HG02981 (cell line): ENCODE data around the gene IFI44L.

ENCODE experiments used
- ATAC-seq: cut with Tn5 transposase; IDR thresholded peaks from one replicate; pipeline ENCODE4 v1.9.1; 2021; ENCODE audit warnings: mild to moderate bottlenecking, moderate library complexity; ENCODE audit not compliant: unreplicated experiment

IFI44L gene

DNA sequence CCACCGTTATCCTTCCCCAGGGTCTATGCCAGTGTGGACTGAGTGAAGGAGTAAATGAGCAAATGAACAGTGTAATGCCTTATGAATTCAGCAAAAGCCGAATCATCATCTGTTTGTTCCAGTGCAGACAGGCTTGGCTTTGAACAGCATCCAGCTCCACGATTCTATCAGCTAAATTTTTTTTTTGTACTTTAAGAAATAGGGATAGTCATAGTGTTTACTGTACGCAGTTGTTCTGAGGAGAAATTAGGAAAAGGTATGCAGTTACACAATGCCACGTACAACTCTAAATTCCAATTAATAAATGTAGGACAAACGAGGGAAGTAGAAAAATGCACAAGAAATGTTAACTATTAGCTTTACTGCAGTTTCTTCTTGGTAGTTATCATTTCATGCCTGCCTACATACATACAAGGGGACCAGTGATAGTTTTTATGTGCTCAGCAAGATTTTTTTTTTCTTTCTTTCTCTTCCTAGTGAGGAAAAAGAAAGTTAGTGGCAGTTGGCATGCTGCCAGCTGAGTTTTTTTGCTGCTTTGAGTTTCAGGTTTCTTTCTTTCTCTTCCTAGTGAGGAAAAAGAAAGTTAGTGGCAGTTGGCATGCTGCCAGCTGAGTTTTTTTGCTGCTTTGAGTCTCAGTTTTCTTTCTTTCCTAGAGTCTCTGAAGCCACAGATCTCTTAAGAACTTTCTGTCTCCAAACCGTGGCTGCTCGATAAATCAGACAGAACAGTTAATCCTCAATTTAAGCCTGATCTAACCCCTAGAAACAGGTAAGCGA, at the start of gene IFI44L:
IFI44L (plus strand) TSS at position 646 of the 777 bp plus-strand sequence. CDS start 7,468 bp downstream, outside the sequence.
- peak; percentile 43 for ATAC-seq

DNA sequence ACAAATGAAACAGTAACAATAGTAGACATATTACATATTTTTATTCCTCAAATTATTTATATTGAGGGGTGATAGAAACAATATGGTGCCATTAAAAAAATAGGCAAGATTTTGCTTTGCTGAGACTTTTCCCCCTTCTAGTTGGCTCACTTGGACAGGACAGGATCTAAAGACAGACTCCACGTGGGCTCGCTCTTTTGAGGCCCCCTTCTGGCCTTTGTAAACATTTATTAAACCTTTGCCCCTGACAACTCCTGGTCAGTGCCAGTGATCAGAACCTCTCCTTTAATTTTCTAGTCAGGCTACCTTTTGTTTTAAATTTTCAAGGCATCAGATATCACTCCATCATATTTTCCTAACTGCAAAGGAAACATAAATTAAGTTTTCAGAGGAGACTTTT, 49.7 kb upstream of the IFI44L start:
- no peak for ATAC-seq

DNA sequence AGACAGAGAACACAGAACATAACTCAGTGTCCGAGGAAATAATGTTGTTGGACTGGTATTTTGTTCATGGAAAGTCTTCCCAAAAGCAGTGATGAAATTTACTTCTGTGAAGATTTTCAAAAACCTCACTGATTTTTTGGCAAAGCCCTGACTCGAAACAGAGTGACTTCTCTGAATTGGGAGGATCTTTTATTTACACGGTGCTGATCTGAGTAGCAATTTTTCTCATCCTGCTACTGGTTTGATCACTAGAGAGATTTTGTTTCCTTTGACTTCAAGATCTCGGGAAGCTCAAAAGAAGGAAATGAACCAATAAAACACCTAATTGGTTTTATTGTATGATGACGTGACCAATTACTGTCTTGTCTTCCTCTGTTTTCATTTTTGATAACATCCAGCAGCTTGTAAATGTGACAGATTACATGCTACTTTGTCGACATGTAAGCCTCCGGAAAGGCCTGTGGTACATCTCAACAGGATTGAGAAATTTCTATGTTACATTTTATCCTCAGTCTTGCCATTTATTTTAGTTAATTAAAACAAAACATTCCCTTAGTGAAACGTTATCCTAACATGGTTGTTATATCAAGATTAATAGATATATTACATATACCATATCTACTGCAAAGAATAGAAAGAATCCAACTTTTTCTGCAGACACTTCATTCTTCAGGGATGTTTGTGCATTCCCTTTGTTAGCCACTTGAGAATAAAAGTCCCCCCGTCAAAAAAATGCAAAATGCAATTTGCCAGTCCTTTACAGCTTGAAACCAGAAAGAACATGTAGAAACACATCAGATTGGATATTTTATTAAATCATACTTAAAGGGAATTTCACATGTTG, 42.8 kb upstream of the IFI44L start:
- ATAC-seq = no peak

DNA sequence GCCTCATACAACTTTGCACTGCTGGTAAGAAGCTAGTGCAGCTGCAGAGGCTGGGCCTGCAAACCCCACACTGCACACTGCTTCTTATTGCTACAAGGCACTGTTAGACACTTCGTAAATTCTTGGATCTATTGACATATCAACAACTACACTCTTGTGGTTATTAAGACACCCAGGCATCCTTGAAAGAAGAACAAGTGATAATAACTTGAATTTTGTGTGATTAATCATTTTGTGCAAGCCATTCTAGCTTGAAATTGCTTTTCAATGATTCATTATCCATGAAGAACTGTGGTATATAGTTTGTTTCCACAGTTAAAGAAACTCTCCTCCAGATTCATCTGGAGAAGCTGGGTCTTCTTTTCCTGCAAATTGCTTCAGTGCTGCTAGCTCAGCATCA, 33.7 kb upstream of the IFI44L start:
- no peak for ATAC-seq

DNA sequence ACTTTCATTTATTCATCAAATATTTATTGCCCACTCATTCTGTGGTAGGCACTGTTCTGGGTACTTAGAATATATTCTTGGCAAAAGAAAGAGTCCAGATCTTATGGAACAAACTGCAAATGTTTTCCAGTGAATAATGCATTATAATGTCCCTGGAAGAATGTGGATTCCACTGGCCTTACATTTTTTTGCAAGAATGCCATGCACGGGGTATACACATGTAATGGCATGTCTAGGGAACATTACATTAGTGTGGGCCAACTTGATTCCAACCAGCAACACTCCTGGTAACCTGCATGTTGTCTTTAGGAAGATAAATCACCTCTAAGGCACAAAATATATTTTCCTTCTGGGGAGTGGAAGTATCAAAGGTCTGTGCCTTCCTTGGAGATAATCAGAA, 33.0 kb upstream of the IFI44L start:
- no peak for ATAC-seq

DNA sequence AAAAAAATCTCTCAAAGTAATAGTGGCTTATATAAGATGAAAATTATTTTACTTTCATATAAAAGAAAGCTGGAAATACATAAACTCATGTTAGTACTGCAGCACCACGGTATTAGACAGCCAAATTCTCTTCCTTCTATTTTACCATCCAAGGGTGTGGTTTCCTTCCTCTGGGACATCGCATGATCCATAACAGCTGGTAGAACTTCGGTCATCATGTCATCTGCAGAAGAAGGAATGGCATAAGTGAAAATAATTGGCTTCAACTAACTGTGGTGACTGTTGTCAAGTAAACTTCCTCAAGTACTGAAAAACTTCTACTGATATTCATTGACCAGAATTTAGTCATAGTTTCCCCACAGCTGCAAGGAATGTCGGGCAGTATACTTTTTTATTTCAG, 28.3 kb upstream of the IFI44L start:
- no peak for ATAC-seq

DNA sequence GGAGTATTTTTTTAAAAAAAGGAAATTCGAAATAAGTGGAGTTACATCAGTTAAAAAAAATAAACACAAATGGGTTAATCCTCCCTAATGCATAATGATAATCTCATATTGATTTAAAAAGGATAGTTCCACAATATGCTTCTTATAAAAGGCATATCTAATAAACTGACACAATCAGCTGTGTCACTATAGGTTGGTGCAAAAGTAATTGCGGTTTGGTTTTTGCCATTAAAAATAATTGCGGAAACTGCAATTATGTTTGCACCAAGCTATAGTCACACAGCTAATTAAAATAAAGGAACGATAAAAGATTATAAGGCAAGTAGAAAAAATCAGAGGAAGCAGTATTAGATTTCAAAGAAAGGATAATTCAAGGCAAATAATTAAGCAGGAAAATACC, 21.0 kb upstream of the IFI44L start:
- no peak for ATAC-seq

DNA sequence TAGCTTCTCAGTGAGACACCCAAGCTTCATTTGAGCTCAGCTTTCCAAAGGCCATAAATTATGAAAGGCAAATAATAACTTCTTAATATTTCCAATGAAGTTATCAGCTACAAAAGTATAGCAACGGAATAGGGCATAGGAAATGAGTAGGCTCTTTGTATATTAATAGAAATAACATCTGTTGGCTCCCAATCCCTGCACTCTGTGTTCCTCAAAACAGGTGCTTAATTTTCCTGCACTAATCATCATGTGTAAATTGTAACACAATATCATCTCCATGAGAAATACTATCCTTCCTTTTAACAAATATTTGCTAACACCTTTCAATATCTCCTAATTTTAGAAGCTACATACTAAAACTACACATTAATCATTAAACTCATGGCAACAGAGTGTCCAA, 19.2 kb upstream of the IFI44L start:
- ATAC-seq = no peak

DNA sequence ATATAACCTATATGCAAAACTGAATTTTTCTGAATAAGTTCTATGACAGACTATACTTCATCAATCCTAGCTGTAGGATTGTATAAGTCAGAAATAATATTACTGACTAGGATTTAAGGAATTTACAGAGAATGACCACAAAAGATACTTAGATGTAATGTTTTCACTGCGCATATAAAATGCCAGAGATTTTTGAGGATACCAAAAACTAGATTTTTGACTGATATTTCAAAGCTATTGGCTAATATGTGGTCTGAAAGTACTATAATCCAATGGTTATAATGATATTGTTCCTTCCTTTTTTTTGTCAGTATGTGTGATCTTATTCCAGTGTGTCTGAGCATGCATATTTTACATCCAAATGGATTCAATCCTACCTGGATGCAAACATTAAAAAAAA, 17.0 kb upstream of the IFI44L start:
- ATAC-seq = no peak

DNA sequence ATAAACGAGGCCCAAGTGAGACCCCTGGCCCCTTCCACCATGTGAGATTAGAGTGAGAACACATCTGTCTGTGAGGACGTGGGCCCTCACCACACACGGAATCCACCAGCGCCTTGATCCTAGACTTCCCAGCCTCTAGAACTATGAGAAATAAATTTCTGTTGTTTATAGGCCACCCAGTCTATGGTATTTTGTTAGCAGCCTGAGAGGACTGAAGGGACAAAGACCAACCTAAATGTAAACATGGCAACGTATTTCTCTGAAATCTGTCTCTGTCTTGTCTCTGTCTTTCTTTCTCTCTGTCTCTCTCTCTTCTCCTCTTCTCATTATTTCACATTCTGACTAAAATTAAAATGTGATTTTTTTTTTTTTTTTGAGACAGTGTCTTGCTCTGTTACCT, 15.6 kb upstream of the IFI44L start:
- ATAC-seq = no peak

DNA sequence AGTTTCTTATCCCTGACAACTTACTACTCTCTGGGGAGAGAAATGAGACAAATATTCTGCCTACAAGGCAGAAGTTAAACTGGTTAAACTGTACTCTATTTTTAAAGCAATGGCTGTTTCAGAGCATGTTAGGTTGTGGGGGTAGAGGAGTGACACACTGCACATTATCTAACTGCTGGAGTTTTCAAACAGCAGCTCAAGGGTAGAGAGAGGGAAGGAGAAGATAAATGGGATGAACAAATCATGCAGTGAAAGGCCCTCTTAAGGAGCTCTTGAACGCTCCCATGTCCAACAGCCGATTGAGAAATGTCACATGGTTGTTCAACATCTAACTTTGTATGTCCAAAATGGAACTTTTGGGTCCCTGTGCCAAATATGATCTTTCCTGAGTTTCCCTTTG, 14.0 kb upstream of the IFI44L start:
- ATAC-seq = no peak

DNA sequence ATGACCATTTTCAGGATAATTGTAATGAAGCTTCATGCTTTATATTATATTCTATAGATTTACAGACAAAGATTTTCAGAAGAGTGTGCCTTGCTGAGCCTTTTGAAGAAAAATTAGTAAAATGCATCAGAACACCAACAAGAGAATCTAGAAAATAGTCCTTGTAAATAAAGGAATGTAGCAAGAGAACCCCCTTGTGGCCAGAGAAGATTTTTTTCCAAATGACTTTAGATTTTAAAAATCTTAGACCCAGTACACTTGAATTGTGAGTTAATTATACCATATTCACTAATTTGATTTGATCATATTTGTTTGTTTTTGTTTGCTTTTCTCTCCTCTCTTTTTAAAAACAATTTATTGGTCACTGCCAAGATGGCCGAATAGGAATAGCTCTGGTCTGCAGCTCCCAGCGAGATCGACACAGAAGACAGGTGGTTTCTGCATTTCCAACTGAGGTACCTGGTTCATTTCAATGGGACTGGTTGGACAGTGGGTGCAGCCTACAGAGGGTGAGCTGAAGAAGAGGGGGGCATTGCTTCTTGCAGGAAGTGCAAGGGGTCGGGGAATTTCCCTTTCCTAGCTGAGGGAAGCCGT, 12.8 kb upstream of the IFI44L start:
- no peak for ATAC-seq

DNA sequence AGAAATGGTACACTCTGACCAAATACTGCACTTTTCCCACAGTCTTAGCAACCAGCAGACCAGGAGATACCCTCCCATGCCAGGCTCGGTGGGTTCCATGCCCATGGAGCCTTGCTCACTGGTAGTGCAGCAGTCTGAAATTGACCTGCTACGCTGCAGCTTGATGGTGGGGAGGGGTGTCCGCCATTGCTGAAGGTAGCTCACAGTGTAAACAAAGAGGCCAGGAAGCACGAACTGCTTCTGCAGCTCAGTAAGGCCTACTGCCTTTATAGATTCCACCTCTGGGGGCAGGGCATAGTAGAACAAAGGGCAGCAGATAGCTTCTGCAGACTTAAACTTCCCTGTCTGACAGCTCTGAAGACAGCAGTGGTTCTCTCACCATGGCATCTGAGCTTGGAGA, 12.3 kb upstream of the IFI44L start:
- no peak for ATAC-seq

DNA sequence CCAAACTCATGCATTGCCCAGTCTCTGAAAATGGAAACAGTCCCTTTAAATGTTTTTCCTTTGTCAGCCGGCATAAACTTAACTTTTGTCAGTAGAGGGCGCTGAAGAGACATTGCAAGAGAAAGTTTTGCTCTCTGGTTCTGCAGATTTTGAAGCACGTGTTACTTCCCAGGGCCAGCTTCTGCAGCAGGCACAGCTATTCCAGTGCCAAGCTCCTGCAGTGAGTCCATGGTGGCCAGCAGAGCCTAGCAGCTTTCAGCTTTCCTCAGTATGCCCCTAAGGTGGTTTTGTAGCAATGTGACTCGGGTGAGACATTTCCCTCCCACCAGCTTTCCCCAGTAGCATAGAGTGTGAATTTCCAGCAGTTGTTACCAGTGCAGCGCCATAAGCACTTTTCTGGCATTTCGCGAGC, 2.6 kb upstream of the IFI44L start:
- ATAC-seq = peak; percentile 41

DNA sequence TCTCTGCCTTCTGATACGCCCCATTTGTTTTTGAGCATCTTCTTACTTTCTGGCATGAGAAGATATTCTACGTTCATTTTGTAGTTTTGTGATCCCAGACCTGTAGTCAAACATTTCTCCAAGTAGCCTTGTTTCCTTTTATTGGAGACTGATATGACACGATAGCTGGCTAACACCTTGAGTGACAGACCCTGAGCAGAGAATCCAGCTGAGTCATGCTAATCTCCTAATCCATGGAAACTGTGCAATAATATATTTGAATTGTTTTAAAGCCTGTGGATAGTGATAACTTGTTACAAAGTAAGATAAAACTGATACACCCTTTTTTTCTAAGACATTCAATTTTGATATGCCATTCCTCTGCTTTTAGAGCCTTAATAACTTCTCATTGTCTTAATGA, 1.2 kb upstream of the IFI44L start:
- ATAC-seq = no peak

DNA sequence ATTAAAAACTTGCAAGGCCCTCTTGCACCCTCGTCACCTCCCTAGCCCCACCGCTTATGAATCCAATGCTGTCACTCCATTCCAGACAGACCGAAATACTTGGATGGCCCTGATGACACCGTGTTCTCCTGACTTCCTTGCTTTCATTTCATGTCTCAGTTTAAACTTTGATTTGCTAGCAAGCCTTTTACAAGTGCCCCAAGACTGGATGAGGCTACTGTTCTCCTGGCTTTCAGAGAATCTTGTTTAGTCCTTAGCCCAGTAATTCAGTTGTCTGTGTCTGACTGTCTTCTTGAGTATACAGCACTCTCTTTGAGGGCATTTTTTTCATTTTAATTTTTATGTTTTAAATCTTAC, 824 bp upstream of the IFI44L start:
- ATAC-seq = peak; percentile 4

DNA sequence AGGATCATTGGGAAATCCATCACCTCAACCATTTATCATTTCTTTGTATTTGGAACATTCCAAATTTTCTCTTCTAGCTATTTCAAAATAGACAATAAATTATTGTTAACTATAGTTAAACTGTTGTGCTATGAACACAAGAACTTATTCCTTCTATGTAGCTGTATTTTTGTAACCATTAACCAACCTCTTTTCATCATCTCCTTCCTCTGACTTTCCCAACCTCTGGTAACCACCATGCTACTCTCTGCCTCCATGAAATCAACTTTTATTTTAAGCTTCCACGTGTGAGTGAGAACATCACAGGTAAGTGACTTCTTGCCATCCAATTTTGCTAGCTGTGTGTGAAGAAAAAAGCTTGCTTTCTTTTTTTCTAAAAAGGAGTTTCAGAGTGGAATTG, 418 bp downstream of the IFI44L start:
- peak; percentile 33 for ATAC-seq

DNA sequence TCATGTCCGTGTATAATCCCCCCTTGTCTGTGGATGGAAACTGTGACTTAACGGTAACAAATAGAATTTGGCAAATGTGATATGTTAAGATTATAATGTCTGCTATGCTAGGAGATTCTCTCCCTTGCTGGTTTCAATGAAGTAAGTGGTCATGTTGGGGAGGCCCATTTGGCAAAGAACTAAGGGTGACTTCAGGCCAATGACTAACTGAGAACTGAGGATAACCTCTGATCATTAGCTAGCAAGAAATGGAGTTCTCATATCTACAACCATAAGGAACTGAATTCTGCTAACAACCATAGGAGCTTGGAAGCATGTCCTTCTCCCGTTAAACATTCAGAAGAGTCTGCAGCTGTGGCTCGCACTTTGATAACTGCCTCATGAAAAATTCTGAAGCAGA, 2.3 kb downstream of the IFI44L start:
- no peak for ATAC-seq

DNA sequence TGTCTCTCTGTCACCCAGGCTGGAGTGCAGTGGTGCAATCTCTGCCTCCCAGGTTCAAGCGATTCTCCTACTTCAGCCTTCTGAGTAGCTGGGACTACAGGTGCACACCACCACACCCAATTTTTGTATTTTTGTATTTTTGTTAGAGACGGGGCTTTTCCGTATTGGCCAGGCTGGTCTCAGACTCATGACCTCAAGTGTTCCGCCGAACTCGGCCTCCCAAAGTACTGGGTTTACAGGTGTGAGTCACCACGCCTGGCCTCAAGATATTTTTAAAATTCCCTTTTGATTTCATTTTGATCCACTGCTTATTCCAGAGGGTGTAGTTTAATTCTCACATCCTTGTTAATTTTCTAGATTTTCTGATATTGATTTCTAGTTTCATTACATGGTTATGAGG, 3.8 kb downstream of the IFI44L start:
- ATAC-seq = no peak

DNA sequence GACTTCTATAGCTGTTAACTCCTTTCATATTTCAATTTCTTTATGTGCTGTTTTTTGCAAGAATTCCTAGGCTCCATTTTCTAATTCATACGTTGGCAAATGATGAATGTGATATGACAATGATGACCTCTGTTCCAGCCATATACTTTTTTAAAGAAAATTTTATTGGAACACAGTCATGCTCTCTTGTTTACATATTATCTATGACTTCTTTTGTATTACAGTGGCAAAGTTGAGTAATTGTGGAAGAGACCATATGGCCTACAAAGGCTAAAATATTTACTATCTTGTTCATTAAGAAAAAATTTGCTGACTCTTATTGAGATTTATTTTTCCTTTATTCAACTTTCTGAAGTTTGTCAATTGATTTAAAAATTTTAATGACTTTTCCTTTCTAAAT, 7.1 kb downstream of the IFI44L start:
- no peak for ATAC-seq

DNA sequence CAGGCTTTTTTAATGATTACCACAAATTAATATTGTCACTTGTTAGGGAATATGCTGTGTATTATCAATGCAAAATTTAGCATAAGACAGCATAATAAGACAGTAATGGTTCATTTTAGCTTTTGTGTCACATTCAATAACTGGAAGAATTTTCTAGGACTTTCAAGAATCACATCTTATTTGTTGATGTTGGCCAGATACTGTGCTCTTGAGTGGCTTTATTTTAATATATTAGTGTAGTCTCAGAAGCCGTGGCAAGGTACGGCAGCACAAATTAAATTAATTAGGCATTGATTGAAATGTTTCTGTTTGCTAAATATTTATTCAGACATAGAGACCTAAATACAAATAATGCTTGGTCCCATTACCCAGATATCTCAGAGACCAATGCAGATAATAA, 10.4 kb downstream of the IFI44L start:
- no peak for ATAC-seq

DNA sequence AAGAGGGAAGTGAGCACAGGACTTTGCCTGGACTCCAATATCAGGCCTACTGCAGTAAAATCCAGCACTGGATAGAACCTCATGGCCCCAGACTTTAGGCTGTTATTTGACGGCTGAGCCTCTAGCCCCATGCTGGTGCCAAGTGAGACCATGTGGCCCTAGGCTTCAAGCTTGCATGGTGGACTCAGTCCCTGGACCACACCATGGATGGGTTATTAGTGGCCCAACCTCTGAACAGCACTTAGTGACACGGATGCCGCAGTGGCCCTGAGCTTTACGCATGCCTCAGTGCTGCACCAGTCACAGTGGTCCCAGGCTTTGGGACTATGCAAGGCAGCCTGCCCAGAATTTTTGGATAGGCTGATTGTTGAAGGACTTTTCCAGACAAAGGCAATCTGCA, 13.0 kb downstream of the IFI44L start:
- ATAC-seq = no peak
